GM21619 (cell line): ENCODE measurements around the gene DMKN.
A peak's percentile ranks its signal among the peaks of the same experiment; 100 is the strongest.

Experiments
- ATAC-seq: cut with Tn5 transposase; IDR thresholded peaks from one replicate; pipeline ENCODE4 v1.9.1; 2021; ENCODE audit not compliant: unreplicated experiment

The DMKN gene

DNA sequence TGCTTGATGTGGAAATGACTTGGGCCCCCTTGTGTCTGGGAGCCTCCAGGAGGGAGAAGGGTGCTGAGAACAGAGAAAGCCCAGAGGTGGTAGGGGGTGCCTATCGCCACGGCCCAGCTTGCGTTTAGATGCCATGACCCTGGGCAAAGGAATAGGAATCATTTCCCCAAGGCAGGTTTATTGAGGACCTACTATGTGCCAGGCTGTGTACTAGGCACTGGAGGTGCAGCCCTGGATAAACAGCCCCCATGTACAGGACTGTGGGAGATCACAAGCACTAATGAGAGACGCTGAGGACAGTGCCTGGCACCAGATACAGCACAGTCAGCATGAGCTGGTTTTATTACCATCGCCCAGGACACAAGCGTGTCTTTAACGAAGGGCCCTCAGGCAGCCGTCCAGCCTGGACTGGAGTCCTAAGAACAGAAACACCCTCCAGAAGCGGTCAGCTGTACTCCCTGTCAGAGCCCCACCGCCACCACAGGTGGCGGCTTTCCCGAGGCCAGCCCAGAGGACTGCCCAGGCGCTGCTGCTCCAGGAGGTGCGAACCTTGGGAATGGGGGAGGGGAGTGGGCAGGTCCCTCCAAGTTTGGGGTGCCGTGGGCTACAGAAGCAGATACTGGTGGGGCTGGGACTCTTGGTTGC lies 36.6 kb upstream of the DMKN start:
- ATAC-seq: no peak

DNA sequence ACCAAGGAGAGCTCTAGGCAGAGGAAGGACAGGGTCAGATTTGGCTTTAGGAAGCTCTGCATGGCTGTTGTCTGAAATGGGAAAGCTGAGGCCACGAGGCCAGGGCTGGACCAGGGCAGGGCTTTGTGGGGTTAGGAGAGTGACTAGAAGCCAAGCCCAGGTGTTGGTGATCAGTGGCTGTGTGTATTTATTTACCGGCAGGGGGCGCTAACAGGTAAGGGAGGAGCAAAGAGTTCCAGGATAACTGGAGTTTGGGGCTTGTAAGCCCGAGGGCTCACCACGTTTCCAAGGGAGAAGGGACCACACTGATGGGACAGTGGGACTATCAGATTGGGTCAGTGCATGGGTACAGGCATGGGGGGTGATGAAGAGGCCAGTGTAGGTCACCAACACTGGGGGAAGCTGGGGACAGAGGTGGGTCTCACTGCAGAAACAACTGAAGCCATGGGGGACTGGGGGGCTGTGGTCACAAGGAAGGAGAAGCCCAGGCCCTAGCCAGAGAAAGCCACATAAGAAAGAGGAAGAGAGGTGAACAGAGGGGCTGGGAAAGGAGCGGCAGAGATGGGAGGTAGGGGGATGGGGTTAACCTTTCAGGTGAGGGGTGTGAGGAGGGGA lies 35.8 kb upstream of the DMKN start:
- no peak for ATAC-seq

DNA sequence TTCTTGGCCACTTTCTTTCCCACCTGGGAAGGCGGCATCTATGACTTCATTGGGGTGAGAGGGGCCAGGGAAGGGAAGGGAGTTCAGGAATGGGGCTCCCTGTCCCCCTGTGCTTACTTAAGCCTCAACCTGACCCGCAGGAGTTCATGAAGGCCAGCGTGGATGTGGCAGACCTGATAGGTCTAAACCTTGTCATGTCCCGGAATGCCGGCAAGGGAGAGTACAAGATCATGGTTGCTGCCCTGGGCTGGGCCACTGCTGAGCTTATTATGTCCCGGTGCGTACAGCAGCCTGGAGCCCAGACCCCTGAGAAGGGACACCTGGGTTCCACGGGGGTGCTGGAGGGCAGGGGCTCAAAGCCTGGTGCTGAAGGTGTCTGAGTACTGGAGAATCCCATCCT lies 33.1 kb upstream of the DMKN start:
- no peak for ATAC-seq

DNA sequence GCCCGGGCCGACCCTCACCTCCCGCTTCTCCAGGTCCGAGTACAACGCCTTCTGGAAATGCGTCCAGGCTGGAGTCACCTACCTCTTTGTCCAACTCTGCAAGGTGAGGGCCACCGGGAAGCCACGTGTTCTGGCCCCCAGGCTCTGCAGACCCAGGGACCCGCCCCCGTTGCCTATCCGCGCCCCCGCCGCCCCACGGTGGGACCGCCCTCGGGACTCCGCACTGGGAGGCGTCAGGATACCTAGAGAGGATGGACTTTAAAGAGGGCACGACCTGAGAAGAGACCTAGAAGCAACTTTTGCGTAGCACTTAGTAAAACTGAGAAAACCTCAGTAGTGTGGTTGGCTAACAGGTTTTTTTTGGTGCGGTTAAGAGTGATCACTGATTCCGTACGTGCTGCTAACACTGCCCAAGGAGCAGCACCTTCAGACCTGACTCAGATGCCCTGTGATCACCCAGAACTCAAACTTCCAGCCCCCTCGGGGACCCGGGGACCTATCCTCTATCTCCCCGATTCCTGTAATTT lies 32.5 kb upstream of the DMKN start:
- ATAC-seq: peak; percentile 37

DNA sequence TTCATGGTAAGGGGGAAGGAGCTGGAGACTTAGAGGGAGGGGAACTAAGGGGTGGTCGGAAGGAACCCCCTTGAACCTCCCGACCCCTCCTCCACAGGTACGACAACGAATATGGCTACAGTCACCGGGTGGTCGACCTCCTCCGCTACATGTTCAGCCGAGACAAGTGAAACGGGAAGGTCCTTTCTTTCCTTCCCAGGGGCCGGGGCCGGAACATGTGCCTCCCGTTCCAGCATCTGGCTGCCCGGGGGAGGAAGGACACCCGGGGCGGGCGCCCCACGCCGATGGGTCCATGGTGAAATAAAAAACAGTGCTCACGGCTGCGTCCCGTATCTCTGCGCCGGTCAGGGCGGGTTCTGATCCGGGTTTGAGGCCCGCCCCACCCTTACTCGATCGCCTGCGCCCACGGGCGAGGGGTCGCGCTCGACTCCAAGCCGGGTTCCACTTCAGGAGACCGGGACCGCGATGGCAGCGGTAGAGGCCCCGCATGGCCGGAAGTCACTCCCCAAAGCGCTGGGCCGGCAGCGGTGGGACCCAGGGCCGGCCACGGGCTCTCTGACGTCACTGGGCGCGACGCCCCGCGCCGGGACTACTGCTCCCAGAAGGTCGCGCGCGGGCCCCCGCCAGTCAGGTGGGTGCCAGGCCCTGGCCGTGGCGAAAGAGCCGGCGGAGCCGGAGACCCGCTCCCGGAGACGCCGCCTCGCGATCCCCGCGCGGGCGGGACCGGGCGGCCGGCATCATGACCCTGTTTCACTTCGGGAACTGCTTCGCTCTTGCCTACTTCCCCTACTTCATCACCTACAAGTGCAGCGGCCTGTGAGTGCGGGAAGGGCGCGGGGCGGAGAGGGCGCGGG lies 31.8 kb upstream of the DMKN start, which contains the start of gene TMEM147:
Gene TMEM147, plus strand, starts transcription at position 626 of the 854 bp plus-strand sequence. Its CDS starts 114 bp downstream, at position 740.
- peak; percentile 66 for ATAC-seq

DNA sequence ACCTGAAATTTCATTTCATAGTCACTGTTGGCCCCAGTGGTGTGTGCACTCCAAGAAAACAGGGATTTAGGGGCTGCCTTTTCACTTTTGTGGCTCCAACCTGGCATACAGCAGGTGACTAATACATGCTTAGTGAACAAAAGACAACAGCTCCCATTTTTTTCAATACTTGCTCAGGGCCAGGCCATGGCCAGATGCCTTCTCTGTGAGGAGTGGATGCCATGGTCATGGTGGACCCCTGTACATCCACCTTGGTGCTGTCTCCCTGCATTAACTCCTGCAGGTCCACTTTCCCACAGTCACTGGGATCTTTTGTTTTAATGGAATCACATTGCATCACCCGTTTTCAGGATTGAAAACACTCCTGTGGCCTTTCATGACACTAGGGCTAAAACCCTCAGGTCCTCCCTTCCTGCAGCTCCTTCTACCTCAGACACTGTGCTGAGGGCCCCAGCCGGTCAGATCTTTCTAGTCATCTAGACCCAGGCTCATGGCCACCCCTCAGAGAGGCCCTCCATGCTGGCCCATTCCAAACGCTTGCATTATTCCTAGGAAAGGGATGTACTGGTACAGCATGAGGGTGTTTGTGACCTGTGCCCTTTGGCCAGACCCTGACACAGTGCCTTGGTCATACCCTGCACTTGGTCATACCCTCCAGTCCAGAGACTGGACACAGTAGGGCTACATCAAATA lies 30.8 kb upstream of the DMKN start:
- no peak for ATAC-seq

DNA sequence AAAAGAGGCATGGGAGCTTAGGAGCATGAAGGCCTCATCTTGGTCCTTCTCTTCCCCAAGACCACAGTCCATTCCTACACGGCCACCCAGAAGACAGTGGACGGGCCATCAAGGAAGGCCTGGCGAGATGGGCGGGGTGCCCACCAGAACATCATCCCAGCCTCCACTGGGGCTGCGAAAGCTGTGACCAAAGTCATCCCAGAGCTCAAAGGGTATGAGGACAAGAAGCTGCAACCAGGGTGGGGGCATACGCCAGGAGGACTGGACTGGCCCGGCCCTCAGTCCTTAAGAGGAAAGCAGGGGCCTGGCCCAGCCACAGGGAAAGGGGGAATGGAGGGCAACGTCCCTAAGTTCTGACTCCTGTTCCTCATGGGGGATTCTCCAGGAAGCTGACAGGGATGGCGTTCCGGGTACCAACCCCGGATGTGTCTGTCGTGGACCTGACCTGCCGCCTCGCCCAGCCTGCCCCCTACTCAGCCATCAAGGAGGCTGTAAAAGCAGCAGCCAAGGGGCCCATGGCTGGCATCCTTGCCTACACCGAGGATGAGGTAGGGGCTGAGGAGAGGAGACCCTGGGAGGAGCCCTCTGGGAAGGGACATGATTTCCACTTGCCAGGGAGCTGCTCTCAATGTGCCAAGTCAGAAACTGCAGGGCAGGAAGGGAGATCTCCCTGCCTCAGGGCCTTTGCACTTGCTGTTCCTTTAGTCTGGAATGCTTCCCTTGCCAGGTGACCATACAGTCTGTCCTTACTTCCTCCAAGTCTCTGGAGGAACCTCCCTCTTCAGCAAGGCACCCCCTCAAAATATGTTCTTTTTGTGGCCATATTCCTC lies 30.0 kb upstream of the DMKN start:
- ATAC-seq: no peak

DNA sequence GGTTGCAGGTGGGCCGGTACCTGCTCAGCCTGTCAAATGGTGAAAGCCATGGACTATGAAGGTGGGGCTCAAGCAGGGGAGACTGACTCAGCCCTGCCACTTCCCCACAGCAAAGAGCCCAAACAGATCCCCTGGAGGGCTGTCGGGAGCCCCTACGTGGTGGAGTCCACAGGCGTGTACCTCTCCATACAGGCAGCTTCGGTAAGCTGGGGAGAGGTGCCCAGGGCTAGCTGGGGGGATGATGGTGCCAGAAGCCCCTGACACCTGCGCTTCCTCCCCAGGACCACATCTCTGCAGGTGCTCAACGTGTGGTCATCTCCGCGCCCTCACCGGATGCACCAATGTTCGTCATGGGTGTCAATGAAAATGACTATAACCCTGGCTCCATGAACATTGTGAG lies 28.8 kb upstream of the DMKN start:
- no peak for ATAC-seq

DNA sequence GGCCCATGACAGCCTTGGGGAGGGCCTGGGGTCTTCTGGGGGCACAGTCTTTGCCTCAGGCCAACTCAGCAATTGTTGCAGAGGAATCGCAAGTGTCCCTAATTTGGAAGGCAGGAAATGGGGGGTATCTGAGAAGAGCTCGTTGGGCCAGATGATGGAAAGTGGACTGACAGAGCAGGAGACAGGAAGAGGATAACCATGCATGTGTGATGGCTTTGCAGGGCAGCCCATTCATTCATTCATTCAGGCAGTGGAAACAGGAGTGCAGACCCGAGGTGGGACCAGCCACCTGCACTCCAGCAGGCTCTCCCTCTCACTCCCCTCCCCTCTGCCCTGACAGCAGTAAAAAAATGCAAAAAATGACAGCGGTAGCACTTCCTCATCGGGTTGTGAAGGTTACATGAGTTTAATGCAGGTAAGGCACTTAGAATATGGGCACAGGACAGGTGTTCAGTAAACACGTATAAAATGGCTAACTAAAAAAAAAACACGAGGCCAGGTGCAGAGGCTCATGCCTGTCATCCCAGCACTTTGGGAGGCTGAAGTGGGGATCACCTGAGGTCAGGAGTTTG lies 27.0 kb upstream of the DMKN start:
- no peak for ATAC-seq

DNA sequence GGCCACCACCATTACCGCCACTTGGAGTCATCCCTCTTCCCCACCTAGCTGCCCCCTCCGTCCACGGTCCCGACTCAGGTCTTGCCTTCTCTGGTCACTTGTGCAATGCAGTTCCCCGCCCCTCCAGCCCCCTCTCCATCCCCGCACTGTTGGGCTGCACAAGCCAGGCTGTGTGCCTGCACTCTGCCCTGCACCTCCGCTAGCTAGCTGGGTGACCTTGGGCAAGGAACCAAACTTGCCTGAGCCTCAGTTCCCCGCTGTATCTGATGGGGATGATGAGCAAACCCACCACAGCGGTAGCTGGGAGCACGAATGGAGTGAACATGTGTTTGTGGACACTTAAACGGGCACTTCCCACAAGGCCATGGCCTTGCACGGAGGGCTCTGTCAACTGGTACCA lies 26.4 kb upstream of the DMKN start:
- ATAC-seq: no peak

DNA sequence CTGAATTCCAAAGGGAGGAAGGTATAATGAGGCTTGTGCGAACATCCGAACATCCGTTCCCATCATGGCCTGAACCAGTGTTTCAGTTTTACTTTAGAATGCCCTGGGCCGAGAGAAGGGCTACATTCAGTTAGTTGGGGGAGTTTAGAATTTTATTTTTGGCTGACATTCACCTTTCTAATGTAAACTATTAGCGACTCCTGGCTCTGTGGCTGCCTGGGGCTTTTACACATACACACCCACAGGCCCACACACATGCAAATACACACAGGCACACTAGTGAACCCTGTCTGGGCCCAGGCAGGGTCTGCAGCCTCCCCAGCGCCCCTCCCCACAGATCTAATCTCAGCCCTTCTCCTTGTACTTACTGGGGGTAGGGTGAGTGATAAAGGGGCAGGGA lies 25.9 kb upstream of the DMKN start:
- no peak for ATAC-seq

DNA sequence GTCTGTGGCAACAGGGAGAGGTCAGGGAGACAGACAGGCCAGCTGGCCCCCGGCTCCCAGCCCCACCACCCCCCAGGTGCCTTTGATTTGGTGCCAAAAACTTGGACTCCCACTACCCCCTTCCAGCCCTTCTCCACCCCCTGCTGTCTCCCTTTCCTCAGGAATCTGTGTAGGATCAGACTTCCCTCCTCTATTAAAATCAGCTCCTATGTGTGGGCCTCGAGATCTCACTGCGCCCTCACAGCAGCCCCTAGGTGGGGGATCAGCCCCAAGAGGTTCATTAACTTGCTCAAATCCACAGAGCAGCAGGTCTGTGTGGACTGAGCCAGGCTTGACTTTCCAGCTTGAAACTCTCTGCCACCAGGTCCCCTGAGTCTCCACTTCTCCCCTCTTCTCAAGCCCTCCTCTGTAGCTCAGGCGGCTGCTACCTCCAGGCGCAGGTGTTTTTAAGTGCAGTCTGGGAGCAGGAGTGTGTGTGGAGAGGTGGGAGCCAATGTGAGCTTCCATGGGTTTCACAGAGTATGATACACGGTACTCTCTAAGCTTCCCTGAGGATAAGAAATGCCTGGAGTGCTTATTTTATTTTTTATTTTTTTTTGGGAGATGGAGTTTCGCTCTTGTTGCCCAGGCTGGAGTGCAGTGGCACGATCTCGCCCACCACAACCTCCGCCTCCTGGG lies 21.5 kb upstream of the DMKN start:
- ATAC-seq: no peak

DNA sequence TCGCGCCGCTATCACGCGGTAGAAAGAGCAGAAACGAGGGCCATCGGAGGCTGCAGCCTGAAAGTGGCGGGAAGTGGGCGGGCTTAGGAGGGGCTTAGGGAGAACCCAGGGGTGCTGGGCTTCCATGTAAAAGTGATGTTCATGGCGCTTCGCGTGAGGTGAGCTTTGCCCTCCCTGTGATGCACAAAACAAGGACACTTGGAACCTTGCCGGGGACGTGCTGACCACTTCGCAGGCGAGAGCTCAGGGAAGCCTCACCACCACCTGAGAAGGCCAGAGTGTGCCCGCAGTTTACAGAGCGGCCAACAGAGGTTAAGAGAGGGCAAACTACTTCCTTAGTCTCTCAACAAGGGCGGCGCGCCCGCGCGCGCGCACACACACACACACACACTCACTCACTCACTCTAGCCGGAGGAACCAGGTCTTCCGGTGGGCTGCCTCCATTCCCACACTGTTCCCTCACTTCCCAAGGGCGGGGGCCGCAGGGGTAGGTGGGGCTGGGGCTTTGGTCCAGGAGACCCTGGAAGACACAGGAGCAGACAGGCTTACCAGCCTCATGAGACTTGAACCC lies 20.5 kb upstream of the DMKN start:
- no peak for ATAC-seq

DNA sequence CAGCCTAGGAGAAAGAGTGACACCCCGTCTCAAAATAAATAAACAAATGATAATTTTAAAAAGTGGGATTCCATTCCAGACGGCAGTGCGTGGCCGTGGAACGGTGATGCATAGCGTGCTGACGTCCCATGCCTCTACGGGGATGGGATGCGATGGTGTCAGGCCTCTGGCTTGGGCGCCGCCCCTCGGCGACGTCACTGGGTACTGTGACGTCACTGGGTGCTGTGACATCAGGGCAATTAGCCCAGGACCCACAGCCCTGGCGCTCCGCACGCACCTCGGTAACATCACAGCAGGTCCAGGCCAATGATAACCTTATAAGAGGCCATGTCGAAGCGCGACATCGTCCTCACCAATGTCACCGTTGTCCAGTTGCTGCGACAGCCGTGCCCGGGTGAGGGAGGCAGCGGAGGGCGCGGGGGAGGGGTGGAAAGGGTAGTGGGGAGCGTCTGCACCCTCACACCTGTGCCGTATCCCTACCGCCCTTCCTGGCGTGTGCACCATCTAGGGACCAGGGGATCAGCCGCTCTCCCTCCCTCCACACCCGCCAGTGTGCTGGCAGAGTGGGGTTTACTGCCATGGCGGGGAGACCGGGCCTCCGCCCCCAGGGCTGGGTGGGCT lies 19.9 kb upstream of the DMKN start, which contains the start of gene GAPDHS:
Gene GAPDHS, plus strand, starts transcription at position 256 of the 621 bp plus-strand sequence. Its CDS starts 72 bp downstream, at position 328.
- ATAC-seq: no peak

DNA sequence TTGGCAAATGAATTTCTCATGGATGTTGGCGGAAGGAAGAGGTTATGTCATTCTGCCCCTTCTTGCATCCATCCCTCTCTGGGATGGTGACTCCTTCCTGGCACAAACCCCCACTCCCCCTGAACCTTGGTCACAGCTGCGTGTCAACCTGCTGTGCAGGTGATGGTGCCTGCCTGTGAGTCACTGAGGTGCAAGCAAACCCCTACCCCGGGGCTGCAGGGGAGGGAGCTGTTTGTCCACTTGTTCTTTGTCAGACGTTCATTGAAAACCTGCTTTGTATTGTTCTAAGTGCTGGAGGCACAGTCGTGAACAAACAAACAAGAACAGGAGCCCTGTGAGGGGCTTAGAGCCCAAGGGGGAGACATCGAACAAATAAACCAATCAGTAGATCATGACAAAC lies 17.8 kb upstream of the DMKN start:
- ATAC-seq: no peak

DNA sequence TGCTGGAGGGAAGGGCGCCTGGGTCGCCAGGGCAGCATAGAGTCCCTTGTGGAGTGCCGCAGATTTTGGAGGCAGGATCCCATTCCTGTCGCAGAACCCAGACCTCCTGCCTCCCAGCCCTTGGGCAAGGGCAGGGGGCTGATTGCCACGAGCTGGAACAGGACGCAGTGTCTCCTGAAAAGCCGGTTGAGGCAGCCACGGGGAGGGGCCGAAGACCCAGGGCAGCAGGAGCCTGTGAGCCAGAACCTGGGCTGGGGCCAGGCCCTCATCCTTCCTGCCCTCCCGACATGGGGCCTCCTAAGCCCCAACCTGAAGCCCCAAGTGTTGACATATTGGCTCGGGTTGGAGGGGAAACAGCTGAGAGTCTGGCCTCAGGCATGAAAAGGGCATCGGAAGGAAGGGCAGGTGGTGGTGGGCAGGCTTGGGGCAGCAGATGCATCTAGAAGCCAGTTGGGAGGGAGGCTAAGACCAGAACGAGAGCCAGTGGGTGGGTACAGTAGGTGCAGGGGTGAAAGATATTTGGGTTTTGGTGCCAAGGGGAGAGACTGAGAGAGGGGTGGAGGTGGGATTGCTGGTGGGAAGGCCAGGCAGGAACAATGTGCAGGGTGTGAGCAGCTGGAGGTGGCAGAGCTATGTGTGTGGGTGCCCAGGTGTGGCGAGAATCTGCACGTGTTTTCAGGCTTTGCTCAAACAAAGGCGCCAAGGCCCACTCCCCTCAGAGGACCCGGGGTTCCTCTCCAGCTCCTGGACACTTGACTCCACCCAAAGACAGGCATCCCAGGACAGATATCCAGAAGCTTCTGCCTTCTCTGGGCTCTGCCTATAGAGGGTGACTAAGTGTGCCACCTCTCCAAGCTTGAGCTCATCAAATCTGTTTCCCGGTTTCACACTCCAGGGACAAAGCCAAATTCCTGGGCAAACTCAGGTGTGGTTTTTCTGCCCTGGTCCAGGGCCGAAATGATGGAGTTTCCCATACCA lies 16.1 kb upstream of the DMKN start:
- ATAC-seq: no peak
